Gastrocnemius medialis (tissue), 4 donors: Measurements from ENCODE around the gene MINK1.

ENCODE experiments used
- POLR2A ChIP-seq, 2 donors: fragments of 450-650 bp; IDR thresholded peaks; one replicate each; pipeline ENCODE4 v1.6.1; 2017; ENCODE audit warnings: antibody characterized with exemption in 2 of 2, mild to moderate bottlenecking in 2 of 2, moderate library complexity in 2 of 2
- TF ChIP-seq, protein P1 (sequence below), 5 experiments: fragments of 450-650 bp in 3 of 5; fragments of 200-600 bp in 2 of 5; sonication (generic) in 2 of 5; IDR thresholded peaks in 4 of 5; conservative IDR thresholded peaks in 1 of 5; 1 replicate in 4 of 5; 2 replicates in 1 of 5; pipeline ENCODE4 v1.5.1; 2016 to 2019; ENCODE audit warnings: antibody characterized with exemption in 5 of 5, mild to moderate bottlenecking in 3 of 5, moderate library complexity in 3 of 5

DNA sequence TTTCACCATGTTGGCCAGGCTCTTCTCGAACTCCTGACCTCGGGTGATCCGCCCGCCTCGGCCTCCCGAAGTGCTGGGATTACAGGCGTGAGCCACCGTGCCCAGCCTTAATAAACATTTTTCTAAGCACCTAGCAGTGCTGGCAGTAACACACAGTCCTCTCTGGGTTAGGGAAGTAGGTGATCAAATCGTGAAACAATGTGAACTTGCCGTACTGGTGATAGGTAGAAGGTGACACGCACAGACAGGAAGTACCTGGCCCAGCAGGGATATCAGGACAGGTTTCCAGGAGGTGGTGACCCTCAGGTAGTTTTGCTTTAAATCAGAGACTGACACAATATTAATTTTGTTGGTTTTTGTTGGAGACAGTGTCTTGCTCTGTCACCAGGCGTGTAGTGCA is 21.7 kb upstream of the MINK1 start:
- TF ChIP-seq, protein P1, sequence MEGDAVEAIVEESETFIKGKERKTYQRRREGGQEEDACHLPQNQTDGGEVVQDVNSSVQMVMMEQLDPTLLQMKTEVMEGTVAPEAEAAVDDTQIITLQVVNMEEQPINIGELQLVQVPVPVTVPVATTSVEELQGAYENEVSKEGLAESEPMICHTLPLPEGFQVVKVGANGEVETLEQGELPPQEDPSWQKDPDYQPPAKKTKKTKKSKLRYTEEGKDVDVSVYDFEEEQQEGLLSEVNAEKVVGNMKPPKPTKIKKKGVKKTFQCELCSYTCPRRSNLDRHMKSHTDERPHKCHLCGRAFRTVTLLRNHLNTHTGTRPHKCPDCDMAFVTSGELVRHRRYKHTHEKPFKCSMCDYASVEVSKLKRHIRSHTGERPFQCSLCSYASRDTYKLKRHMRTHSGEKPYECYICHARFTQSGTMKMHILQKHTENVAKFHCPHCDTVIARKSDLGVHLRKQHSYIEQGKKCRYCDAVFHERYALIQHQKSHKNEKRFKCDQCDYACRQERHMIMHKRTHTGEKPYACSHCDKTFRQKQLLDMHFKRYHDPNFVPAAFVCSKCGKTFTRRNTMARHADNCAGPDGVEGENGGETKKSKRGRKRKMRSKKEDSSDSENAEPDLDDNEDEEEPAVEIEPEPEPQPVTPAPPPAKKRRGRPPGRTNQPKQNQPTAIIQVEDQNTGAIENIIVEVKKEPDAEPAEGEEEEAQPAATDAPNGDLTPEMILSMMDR (IDR thresholded peaks at IDR 0.05 in 4 of 5, conservative IDR thresholded peaks at IDR 0.05 in 1 of 5) = no peak
- TF ChIP-seq POLR2A (IDR thresholded peaks at IDR 0.05) = no peak
